Heart left ventricle (tissue), 16 donors: ENCODE measurements around the gene ANKRD11. TPM values are rescaled to one million over a fixed set of nuclear protein-coding genes. Genes with fewer than 3 reads are reported as not detected.

Source experiments
- ATAC-seq, 4 donors: fragments of 200-7000 bp; cut with Tn5 transposase; one replicate each; pipeline ENCODE4 v1.9.1; 2020 to 2022; ENCODE audit warnings: moderate library complexity in 4 of 4, mild to moderate bottlenecking in 3 of 4, moderate number of reproducible peaks in 1 of 4
- DNase-seq, 5 donors: peaks; one replicate each; pipeline ENCODE4 v3.0.0-alpha.2; 2020
- H3K27ac ChIP-seq, 12 donors: fragments of 200-600 bp; sonication (generic) in 4 of 12; one replicate each; pipeline versions ENCODE4 v1.5.0 to v1.8.0; 2016 to 2022; ENCODE audit warnings: mild to moderate bottlenecking in 2 of 12
- H3K27me3 ChIP-seq, 9 donors: fragments of 200-600 bp; sonication (generic) in 2 of 9; one replicate each; pipeline versions ENCODE4 v1.5.1 to v1.8.0; 2016 to 2022; ENCODE audit warnings: mild to moderate bottlenecking in 3 of 9
- H3K36me3 ChIP-seq, 9 donors: fragments of 200-600 bp; sonication (generic) in 2 of 9; one replicate each; pipeline versions ENCODE4 v1.5.0 to v1.8.0; 2018 to 2022; ENCODE audit warnings: mild to moderate bottlenecking in 2 of 9
- H3K4me1 ChIP-seq, 12 donors: fragments of 200-600 bp; sonication (generic) in 4 of 12; one replicate each; pipeline versions ENCODE4 v1.5.0 to v1.8.0; 2016 to 2022; ENCODE audit warnings: mild to moderate bottlenecking in 3 of 12
- H3K4me3 ChIP-seq, 12 donors: fragments of 200-600 bp; sonication (generic) in 4 of 12; one replicate each; pipeline versions ENCODE4 v1.5.0 to v1.8.0; 2017 to 2022; ENCODE audit warnings: mild to moderate bottlenecking in 9 of 12, moderate library complexity in 4 of 12
- H3K9me3 ChIP-seq, 12 donors: fragments of 200-600 bp; sonication (generic) in 4 of 12; one replicate each; pipeline versions ENCODE4 v1.5.0 to v1.8.0; 2016 to 2022; ENCODE audit warnings: mild to moderate bottlenecking in 1 of 12
- CTCF ChIP-seq, 12 donors: fragments of 200-600 bp; sonication (generic) in 4 of 12; IDR thresholded peaks; one replicate each; pipeline versions ENCODE4 v1.5.0 to v1.8.0; 2018 to 2022; ENCODE audit warnings: antibody characterized with exemption in 12 of 12, mild to moderate bottlenecking in 5 of 12
- POLR2A ChIP-seq, 2 donors: fragments of 450-650 bp; IDR thresholded peaks; one replicate each; pipeline ENCODE4 v1.6.1; 2017; ENCODE audit warnings: antibody characterized with exemption in 2 of 2, mild to moderate bottlenecking in 2 of 2, moderate library complexity in 2 of 2
- WGBS, 4 donors: extraction: QIAGEN DNeasy Blood & Tissue Kit in 2 of 4; methylation state at CpG; one replicate each; pipeline versions ENCODE4 v1.1.5 to v1.1.7; 2013 to 2018; 5-methylcytosine and 5-hydroxymethylcytosine counted together
- intact Hi-C, 10 donors: fragments of 100-400 bp; cut with DNase I; formaldehyde crosslinking; loops; one replicate each; pipeline versions ENCODE4 v1.11.1 to v1.14.2; 2022
- polyA plus RNA-seq, 2 donors: library from polyadenylated mRNA; stranded (reverse); fragments of 200-250 nt; gene quantifications; one replicate each; pipeline ENCODE4 v1.2.3, GENCODE V29; 2013
- total RNA-seq, 9 donors: library from RNA; depleted of rRNA in 2 of 9; stranded (reverse); fragments of >200 nt in 2 of 9; fragmentation: NEBNext Ultra II Directional in 3 of 9; extraction: Animal tissue kit (Norgen Biotek cat#: 25700) in 3 of 9; gene quantifications; one replicate each; pipeline versions ENCODE4 v1.1.0 to v1.2.4, GENCODE V29; 2016 to 2023
- donor health status: ischemic (EF 13 %, LVEDD 7.1; RV severe dilation, severe dysfunction).
- donor health status: healthy with polysubstance abuse.
- donor health status: DM: no; HTN: yes; CAD: no.
- donor health status: DM: no; HTN: no; CAD: no.
- donor health status: ischemic (EF 25% LVEDD 6.9; RV normal size, moderate dysfunction).
- donor health status: ischemic (EF 25% LVEDD 5.7; RV mildly dilated, moderate dysfunction).
- donor health status: healthy.
- donor health status: DM: yes; HTN: yes; CAD: no.
- donor health status: ischemic (EF 35%, LVEDD 5.7; RV mildly dilated, moderate dysfunction).
- donor health status: nonischemic (EF 11% LVEDD 7.7; RV severe dilation, severe dysfunction).
- donor health status: DM: yes; HTN: yes; CAD: no.
- donor health status: PGD.
- donor health status: ischemic (EF 29% LVEDD 5.4; RV normal size, mild dysfunction).
- donor health status: nonischemic (EF 23%, LVEDD 6.1; RV moderate dilation, normal function).

Gene ANKRD11
- total and polyA plus RNA-seq, 11 donors = 53.6 to 123 (median 67.7) TPM

GRCh38 chr16:89343501-89344457 is 146.6 kb downstream of the ANKRD11 start:
- H3K9me3 ChIP-seq = peaks cover 0 to 3% (median 0%) of the 10 kb centered on the region in 12 donors
- no peak for DNase-seq
- H3K36me3 ChIP-seq = peaks cover 0 to 6% (median 0%) of the 10 kb centered on the region in 9 donors
- H3K27me3 ChIP-seq = no peaks in the 10 kb centered on the region
- H3K4me3 ChIP-seq = no peak overlapping the region
- WGBS, 4 donors = 84 to 88% (median 86%) methylated on average over 25 to 36 of the region's 36 CpGs
- H3K27ac ChIP-seq = peak overlapping the region in 2 of 12 donors; percentile 5
- intact Hi-C loops = no loop called here
- peaks cover 3 to 49% (median 25%) of the 10 kb centered on the region in 12 donors for H3K4me1 ChIP-seq
- ATAC-seq = peak in 3 of 4 donors; percentile 23 to 52 (median 51)
- TF ChIP-seq CTCF (IDR thresholded peaks at IDR 0.05) (no peak), POLR2A (IDR thresholded peaks at IDR 0.05) (no peak)

- no peak for DNase-seq
- Histone ChIP-seq H3K27ac (no peak overlapping the region), H3K36me3 (peaks cover 0 to 6% (median 0%) of the 10 kb centered on the region in 9 donors), H3K27me3 (no peaks in the 10 kb centered on the region), H3K4me1 (peaks cover 3 to 63% (median 37%) of the 10 kb centered on the region in 12 donors), H3K9me3 (no peaks in the 10 kb centered on the region), H3K4me3 (no peak overlapping the region)
- no peak for ATAC-seq
- intact Hi-C loops = no loop called here
- no peak for TF ChIP-seq CTCF (IDR thresholded peaks at IDR 0.05)
- TF ChIP-seq POLR2A (IDR thresholded peaks at IDR 0.05) = no peak
- 78 to 94% (median 88%) methylated on average over 30 to 35 of the region's 35 CpGs for WGBS, 4 donors
These were observed 148.4 kb downstream of the ANKRD11 start for GRCh38 chr16:89341697-89342694.

- no peak for TF ChIP-seq CTCF (IDR thresholded peaks at IDR 0.05)
- TF ChIP-seq POLR2A (IDR thresholded peaks at IDR 0.05) = no peak
- H3K27ac ChIP-seq = no peak overlapping the region
- ATAC-seq (no peak), DNase-seq (no peak)
- no peaks in the 10 kb centered on the region for H3K9me3 ChIP-seq
- intact Hi-C loops = no loop called here
- peaks cover 3 to 63% (median 43%) of the 10 kb centered on the region in 12 donors for H3K4me1 ChIP-seq
- H3K36me3 ChIP-seq = peaks cover 0 to 6% (median 0%) of the 10 kb centered on the region in 9 donors
- H3K27me3 ChIP-seq = no peaks in the 10 kb centered on the region
- 67 to 73% (median 71%) methylated on average over 7 of the region's 7 CpGs for WGBS, 4 donors
- H3K4me3 ChIP-seq = no peak overlapping the region
These were observed 149.1 kb downstream of the ANKRD11 start for GRCh38 chr16:89341279-89341678.
